HG03103 (cell line): ENCODE measurements around the gene GRIA4.
"Not testable (repeated sequence)": the region's sequence is repeated elsewhere in the genome, so short reads cannot be mapped to it uniquely, and the experiment has no call there.

Experiments
- ATAC-seq: cut with Tn5 transposase; IDR thresholded peaks from one replicate; pipeline ENCODE4 v1.9.1; 2021; ENCODE audit warnings: low read depth; ENCODE audit not compliant: unreplicated experiment

The GRIA4 gene

DNA sequence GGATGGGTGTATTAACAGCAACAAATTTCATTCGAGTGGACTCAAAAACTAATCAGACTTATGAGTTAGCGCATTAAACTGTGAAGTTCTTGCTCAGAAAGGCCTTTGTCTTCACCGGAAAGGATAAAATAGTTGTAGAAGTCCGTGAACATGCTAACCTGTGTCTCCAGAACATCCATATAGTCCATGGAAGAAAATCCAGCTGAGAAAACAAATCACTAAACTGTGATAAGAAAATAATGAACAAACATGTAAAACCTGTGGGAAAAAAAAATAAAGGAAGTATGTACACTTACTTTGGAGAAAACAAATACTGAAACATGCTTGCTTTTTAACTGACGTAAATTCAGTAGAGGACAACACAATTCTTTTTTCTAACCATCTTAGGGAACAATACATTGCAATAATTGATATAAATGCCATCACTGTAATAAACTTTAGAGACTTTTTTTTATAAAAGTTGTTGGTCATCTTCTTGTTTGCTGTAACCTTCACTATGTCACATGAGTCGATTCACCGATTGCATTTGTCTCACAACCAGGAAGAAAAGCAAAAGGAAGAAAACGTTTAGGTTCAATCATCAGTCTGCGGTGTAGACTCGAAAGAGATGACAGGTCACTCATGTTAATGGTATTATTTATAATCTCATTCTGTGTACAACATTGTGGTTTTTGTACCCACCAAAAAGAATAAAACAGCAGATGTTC lies 370.3 kb downstream of the GRIA4 start:
- ATAC-seq: no peak

DNA sequence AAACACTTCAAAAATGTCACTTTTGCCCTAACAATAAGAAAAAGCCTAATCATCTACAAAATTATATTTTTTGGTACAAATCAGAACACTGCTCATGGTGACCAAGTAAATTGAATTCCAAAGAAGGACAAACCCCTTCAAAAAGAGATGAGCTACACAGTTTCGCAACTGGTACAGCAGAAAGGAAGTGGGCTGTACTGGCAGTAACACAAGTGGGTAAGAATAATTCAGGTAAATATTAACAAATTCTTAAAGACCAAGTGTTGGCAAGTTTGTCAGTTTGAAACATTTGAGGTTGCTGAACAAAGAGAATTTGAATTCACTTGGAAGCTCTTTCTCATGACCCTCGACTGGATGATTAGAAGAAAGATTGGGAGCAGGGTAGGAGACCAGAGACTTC lies 376.7 kb downstream of the GRIA4 start:
- ATAC-seq: no peak

DNA sequence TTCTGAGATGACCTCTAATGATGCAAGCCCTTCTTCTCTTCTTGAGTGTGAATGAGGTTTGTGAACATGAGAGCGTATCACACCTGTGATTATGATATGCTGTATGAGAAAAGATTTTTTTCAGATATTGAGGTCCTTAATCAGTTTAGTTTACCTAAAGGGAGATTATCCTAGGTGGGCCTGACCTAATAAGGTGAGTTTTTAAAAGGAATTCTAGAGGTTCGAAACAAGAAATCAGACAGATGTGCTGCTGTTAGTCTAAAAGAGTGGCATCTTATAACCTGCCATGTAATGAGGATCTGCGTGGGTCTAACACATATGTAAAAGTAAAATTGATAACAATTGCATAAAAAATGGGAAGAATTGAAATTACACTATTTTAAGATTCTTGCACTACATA lies 378.3 kb downstream of the GRIA4 start:
- no peak for ATAC-seq

DNA sequence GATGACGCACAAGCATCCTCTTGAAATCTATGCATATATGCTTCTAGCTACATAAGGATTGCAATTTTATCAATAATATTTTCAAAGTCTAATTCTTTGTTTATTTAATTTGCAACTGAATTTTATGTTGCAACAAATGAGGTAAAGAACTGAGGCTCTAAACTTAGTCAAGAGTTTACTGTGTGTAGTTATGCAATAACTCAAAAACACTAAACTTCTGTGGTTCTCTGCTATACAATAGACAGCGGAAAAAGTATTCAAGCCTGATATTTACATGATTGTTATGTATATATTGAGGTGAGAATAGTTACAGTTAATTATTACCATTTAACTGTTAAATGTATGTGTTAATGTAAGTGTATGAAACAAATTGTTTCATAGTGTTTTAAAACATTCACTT lies 379.3 kb downstream of the GRIA4 start:
- no peak for ATAC-seq

DNA sequence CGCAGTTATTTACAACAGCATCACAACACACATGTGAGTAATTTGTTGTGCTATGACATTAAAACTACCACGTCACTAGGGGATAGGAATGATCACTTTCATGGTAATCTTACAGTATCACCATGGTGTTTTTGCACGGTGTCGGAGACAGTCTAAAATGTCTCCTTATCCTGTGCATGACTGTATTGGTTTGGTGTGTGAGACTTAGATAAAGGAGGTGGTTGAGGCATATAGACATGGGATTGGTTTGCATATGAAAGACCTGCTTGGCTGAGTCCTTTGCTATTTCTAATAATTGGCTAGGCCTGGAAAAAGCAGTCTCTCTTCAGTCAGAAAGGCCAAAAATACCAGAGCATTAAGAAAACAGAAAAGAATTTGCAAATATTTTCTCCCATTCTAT lies 382.0 kb downstream of the GRIA4 start:
- no peak for ATAC-seq

DNA sequence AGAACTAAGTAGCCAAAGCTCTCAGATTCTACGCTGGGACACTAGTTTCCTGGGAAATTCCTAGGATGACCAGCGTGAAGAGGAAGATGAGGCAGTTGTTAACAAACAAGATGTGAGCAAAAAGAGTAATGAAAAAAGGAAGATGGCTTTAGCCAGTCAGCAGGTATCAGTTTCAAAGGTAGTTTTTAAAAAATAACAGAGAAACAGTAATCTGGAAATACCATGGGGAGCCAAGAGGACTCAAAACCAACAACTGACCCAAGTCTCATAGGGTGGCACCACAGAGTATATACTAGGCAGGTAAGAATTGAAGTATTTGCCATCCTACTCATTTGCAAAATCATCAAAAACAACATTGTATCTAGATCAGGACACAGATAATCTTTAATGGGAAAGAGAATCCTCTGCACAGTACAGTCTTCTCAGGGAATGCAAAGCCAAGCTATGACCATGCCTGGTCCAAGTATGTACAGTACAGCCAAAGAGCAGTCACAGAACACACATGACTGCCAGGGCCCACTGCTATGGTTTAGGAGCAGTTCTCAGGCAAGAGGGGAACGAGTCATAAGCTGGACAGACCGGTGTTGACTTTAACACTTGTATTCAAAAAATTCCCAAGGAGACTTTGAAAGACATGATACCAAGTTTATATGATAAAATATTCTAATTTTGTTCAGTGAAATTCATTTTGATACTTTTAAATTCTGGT lies 391.6 kb downstream of the GRIA4 start:
- ATAC-seq: peak; percentile 38

DNA sequence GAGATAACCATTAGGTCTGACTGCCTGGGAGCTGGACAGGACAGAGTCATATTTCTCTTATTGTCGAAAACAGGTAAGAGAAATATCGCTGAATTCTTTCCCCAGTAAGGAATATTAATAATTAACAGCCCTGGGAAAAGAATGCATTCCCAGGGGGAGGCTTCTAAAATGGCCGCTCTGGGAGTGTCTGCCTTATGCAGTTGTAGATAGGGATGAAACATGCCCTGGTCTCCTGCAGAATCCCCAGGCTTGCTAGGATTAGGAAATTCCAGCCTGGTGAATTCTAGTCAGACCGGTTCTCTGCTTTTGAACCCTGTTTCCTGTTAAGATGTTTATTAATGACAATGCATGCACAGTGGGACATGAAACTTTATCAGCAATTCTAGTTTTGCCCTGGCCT lies 393.2 kb downstream of the GRIA4 start:
- not testable (repeated sequence) for ATAC-seq

DNA sequence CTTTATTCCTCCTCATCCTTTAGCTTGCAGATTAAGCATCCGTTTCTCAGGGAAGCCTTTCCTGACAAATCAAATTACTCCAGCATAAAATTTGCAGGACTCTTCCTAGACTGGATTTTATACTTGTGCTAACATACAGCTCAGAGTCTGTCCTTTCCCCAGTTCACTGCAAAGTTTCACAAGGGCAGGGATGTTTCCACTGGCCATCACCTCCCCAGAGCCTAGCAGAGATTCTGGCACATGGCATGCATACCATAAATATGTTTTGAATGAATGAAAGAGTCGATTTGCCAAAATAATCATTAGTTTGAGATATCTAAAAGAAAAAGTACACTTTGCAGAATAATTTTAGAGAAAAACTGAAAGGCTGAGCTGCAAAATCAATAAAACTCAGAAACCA lies 401.6 kb downstream of the GRIA4 start:
- ATAC-seq: no peak

DNA sequence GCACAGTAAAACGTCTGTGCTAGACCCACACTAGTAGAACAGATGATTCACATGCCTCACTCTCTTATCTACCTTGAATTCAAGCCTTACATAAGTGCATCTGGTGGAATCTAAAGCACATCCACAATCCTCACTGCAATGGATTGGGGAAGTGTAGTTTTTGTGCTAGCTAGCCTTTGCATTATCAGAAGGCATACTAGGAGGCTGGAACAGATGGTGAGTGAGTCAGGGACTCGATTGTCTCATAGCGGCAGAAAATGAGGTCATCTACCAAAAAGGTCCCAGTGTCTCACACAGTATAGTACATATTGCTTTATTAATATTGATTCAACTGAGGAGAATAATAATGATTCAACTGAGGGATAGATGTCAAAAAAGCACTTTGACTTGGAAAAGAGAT lies 402.9 kb downstream of the GRIA4 start:
- ATAC-seq: no peak

DNA sequence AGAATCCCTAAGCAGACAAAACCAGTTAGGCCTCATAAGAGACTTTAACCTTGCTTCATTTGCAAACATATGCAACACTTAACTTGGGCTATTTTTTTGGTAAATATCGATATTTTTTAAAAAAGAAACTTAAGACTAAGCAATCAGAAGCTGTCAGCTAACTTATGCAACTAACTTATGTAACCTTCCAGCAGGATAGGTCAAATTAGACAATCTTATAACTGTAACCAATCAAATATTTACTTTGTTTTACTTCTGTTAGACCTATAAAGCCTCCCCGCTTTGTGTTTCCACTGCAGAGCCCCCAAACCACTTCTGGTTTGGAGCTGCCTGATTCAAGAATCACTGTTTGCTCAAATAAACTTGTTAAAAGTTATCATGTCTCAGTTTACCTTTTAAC lies 404.2 kb downstream of the GRIA4 start:
- no peak for ATAC-seq

DNA sequence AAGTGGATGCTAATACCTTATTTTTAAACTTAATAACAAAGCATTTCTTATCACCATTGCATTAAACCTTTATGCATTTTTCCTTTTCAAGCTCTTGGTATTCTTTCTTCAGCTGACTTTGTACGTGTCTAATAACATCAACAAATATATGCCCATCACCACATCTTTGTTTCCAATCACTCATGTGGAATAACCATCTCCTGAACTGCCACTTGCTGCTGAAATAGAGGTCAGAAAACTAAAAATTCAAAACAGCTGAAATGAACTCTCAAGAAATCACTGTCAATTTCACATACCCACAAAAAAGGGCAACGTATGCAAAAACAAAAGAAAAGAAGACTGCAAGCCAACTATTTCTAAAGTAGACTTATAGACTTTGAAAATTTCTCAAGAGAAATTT lies 404.7 kb downstream of the GRIA4 start:
- ATAC-seq: no peak

DNA sequence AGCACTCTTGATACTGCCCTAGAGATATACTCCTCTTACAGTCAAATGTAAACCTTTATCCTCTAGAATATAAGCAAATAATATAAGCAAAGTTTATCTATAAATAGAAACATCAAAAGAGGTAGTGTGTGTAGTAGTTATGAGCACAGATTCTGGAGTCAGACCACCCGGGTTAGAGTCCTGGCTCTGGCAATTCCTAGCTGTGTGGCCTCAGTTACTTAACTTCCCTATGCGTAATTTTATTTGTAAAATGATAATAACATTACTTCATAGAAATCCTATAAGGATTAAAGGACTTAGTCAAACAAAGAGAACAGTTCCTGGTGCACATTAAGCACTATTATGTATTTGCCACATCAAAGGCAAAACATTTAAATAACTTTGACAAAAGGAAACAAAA lies 405.2 kb downstream of the GRIA4 start:
- no peak for ATAC-seq

DNA sequence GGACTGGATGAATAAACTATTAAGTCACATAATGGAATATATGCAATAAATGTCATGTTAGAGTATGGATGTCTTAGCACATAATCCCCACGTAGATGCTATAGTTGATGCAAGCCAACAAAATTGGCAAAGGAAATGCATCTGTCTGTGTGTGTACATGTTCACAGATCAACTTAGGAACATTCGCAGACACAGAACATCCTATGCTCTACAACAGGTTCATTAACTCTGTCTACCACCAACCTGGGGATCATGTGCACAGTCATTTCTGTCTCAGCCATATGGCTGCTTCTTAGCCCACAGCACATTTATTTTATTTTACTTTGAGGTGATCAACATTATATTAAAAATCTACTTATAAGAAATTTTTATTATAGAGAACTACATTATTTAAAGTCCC lies 407.2 kb downstream of the GRIA4 start:
- ATAC-seq: no peak

DNA sequence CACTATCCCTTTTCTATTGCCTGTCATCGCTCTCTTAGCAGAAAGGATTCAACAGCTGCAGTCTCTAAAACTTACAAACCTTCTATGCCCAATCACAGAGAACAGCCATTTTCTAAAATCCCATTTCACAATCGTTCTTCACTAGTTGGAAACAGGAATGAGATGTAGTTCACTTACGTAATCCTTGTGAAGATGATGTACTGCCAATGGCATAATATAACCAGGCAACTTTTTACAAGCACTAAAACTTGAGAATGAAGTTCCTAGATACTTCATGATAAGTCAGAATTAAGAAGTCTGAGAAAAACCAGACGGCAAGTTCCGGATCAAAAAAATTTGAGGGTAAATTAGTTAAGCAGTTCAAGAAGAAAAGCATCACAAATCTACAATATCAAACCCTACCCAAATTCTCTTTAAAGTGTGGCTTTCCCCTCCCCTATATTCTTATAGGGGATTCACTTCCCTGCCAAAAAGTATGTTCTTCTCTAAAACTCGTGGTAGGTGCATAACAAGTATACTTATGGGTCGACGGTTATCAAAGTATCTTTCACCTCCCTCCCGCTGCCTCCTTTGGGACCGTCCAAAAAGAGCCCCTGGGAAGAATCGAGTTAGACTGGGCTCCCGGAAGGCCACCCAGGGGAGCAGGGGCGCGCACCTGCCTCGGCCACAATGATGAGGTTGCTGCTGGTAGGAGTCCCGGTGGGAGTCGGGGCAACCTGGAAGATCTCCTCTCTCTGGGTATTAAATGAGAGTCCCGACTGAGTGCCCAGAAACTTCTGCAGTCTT lies 411.5 kb downstream of the GRIA4 start:
- ATAC-seq: peak; percentile 1

DNA sequence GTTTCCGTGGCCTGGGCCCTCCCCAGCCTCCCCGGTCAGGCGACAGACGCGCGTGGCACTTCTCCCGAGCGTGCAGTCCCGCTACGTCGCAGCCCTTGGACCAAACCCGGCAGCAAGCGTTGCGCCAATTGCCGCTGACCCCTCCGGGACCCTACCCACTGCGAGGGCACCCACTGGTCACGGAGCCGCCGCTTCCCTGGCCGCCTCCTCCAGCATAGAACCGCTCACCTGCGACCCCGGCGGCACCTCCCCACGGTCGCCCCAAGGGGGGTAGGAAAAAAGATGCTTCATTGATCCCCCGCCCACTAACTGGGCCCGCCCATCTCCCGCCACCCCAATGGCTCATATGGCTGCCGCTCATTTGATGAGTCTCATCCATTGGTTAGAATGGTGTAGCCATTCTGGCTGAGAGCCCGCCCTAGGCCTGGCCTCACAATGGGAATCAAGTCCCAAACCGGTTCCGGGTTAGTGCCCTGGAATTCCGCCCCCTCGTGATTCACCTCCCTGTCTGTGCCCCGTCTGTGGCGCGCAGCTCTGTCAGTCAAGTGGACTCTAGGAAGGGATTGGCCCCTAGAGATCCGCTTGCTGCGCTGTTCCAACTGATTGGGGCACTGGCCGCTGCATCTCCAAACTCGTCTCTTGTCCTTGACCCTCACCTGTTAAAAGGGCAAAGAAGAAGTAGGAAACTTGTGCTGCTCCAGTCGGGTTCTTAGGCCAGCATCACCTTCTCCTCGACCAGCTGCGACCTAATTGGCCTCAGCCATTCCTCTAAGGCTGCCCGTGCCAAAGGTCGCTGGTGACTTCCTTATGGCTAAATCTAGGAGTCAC lies 412.3 kb downstream of the GRIA4 start, which contains the start of gene MSANTD4:
Gene MSANTD4 (minus strand): TSS at position 274 of the 828 bp plus-strand sequence. CDS start 11,323 bp downstream, outside the sequence.
- peak; percentile 95 for ATAC-seq

DNA sequence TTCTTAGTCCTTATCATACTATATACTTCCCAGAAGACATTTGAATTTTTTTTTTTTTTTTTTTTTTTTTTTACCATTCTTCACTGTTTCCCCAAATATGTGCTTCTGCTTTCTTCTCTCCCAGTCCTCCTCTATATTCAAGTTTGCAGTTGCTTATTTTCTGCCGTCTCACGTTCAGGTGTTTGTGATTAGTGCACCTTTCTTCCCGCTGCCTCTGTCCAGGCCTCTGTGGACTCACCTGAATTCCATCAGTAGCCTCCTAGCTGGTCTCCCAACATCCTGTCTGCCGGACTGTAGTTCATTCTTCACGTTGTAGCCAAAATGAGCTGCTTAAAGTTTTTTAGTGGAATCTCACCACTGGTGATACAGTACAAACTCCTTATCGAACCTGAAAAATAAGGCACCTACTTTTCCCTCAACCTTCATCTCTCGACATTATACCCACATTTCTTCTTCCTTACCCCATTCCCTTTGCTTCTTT lies 413.0 kb downstream of the GRIA4 start:
- no peak for ATAC-seq

DNA sequence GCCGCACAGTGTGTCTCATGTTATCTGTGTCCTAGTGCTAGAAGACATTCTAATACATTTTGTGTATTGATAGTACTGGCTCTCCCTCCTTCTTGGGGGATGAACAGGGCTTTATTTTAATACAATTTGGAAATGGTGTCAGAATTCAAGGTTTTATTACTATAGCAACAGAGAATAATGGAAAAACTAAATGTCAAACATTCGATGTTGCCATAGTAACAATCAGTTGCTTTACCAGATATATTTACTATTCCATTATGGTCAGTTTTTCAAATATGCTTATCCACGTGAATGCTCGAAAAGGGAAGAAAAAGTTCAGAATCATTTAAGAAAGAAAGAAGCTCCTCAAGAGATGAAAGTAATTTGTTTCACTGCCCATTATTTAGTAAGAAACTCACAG lies 420.7 kb downstream of the GRIA4 start:
- ATAC-seq: no peak

DNA sequence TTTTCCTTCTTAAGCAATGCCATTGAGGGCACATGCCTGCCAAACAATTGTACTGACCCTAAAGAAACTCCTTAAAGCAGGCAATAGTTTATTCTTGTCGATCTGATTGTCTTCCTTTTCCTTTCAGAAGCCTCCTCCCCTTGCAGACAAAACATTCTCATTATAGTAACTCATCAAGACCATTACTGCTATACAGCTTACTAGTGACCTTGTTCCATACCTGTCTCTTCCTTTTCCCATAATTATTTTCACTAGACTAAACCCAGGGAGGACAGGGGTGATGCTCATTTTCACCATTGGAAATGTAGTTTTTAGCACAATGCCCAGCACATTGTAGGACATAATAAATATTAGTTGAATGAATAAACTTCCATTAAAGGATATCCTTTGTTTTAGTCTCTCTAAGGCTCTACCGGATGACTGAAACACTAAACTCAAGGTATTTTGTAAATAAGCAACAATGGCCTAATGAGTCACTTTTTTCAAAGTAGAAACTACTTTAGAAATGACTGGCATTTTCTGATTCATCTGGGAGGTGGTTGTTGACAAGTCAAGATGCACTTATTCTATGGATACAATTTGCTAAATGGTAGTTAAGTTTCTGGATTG lies 421.4 kb downstream of the GRIA4 start:
- no peak for ATAC-seq
